CD14-positive monocyte (primary cell): ENCODE results near the gene HGFAC. TPM values are rescaled to one million over a fixed set of nuclear protein-coding genes. Genes with fewer than 3 reads are reported as not detected.

Experiments
- DNase-seq, 3 donors: peaks; one replicate each; pipeline ENCODE4 v3.0.0-alpha.2; 2011 to 2022
- H2AFZ ChIP-seq: 2 replicates; pipeline ENCODE4 v1.6.0; 2012; ENCODE audit warnings: mild to moderate bottlenecking, low read depth, low read length, inconsistent platforms; ENCODE audit not compliant: insufficient read depth, poor library complexity, severe bottlenecking
- H3K27ac ChIP-seq, 2 donors: 1 replicate in 1 of 2; 2 replicates in 1 of 2; pipeline ENCODE4 v1.5.1; 2012 to 2013; ENCODE audit warnings: low read length in 2 of 2, control low read depth in 1 of 2, inconsistent platforms in 1 of 2, low read depth in 1 of 2, mild to moderate bottlenecking in 1 of 2
- H3K27me3 ChIP-seq, 2 donors: one replicate each; pipeline versions ENCODE4 v1.6.0 to v1.6.1; 2011 to 2013; ENCODE audit warnings: low read length in 2 of 2; ENCODE audit not compliant: control insufficient read depth in 2 of 2, insufficient read depth in 2 of 2
- H3K36me3 ChIP-seq, 2 donors: replicated peaks in 1 of 2; 1 replicate in 1 of 2; 2 replicates in 1 of 2; pipeline versions ENCODE4 v1.5.1 to v1.6.1; 2012 to 2013; ENCODE audit warnings: low read length in 2 of 2, control low read depth in 1 of 2, inconsistent platforms in 1 of 2, mild to moderate bottlenecking in 1 of 2; ENCODE audit not compliant: insufficient read depth in 2 of 2, control insufficient read depth in 1 of 2
- H3K4me1 ChIP-seq, 2 donors: 1 replicate in 1 of 2; 2 replicates in 1 of 2; pipeline versions ENCODE4 v1.5.1 to v1.6.1; 2012 to 2013; ENCODE audit warnings: low read length in 2 of 2, control low read depth in 1 of 2, inconsistent platforms in 1 of 2, mild to moderate bottlenecking in 1 of 2, moderate library complexity in 1 of 2; ENCODE audit not compliant: insufficient read depth in 2 of 2, control insufficient read depth in 1 of 2
- H3K4me2 ChIP-seq: replicated peaks from 2 replicates; pipeline ENCODE3; 2012; ENCODE audit warnings: low read length, moderate library complexity, mild to moderate bottlenecking; ENCODE audit not compliant: poor library complexity, severe bottlenecking; ENCODE audit errors: extremely low read depth
- H3K4me3 ChIP-seq, 3 experiments: fragments of 200-600 bp in 1 of 3; sonication (generic) in 1 of 3; replicated peaks in 1 of 3; 1 replicate in 2 of 3; 2 replicates in 1 of 3; pipeline ENCODE4 v1.5.1; 2011 to 2013; ENCODE audit warnings: low read length in 3 of 3, mild to moderate bottlenecking in 3 of 3, control low read depth in 2 of 3, low read depth in 2 of 3, inconsistent platforms in 1 of 3, moderate library complexity in 1 of 3
- H3K79me2 ChIP-seq: 2 replicates; pipeline ENCODE4 v1.6.0; 2012; ENCODE audit warnings: mild to moderate bottlenecking, control low read depth, inconsistent platforms, low read length, moderate library complexity; ENCODE audit not compliant: insufficient read depth
- H3K9ac ChIP-seq: 2 replicates; pipeline ENCODE4 v1.6.0; 2017; ENCODE audit warnings: low read length, mild to moderate bottlenecking; ENCODE audit not compliant: insufficient read depth, poor library complexity, severe bottlenecking
- H3K9me3 ChIP-seq, 2 donors: replicated peaks in 1 of 2; 1 replicate in 1 of 2; 2 replicates in 1 of 2; pipeline versions ENCODE4 v1.5.1 to v1.6.1; 2012 to 2013; ENCODE audit warnings: low read length in 2 of 2, control low read depth in 1 of 2; ENCODE audit not compliant: control insufficient read depth in 1 of 2, insufficient read depth in 1 of 2
- H4K20me1 ChIP-seq: 2 replicates; pipeline ENCODE4 v1.6.0; 2012; ENCODE audit warnings: mild to moderate bottlenecking, low read length, control low read depth, moderate library complexity; ENCODE audit not compliant: insufficient read depth
- H3K27ac Mint-ChIP-seq, 7 donors: one replicate each; pipeline ENCODE4 v1.8.0; 2020; ENCODE audit warnings: mild to moderate bottlenecking in 7 of 7, mixed read lengths in 7 of 7, moderate library complexity in 6 of 7, inconsistent platforms in 2 of 7
- H3K27me3 Mint-ChIP-seq, 3 donors: one replicate each; pipeline ENCODE4 v1.8.0; 2021 to 2022; ENCODE audit warnings: low read depth in 3 of 3, mild to moderate bottlenecking in 3 of 3, mixed read lengths in 3 of 3, moderate library complexity in 3 of 3, inconsistent platforms in 1 of 3
- H3K36me3 Mint-ChIP-seq, 2 donors: one replicate each; pipeline ENCODE4 v1.8.0; 2020; ENCODE audit warnings: mixed read lengths in 2 of 2, inconsistent platforms in 1 of 2, mild to moderate bottlenecking in 1 of 2
- H3K4me1 Mint-ChIP-seq: one replicate; pipeline ENCODE4 v1.8.0; 2020; ENCODE audit warnings: mild to moderate bottlenecking, mixed read lengths
- H3K4me3 Mint-ChIP-seq, 2 donors: one replicate each; pipeline ENCODE4 v1.8.0; 2020; ENCODE audit warnings: mild to moderate bottlenecking in 2 of 2, mixed read lengths in 2 of 2, moderate library complexity in 1 of 2
- H3K9me3 Mint-ChIP-seq, 7 donors: one replicate each; pipeline ENCODE4 v1.8.0; 2020 to 2022; ENCODE audit warnings: mixed read lengths in 7 of 7, mild to moderate bottlenecking in 6 of 7, moderate library complexity in 6 of 7, inconsistent platforms in 2 of 7
- WGBS: methylation state at CpG from one replicate; pipeline ENCODE4 v1.1.5; 2013; ENCODE audit warnings: missing lambda C conversion rate; ENCODE audit not compliant: insufficient coverage; 5-methylcytosine and 5-hydroxymethylcytosine counted together
- intact Hi-C, 2 donors: fragments of 100-400 bp; cut with micrococcal nuclease; formaldehyde crosslinking; loops; one replicate each; pipeline versions ENCODE4 v1.15.0 to v1.15.1; 2023
- polyA plus RNA-seq, 3 donors: library from polyadenylated mRNA; depleted of rRNA in 1 of 3; unstranded in 2 of 3; stranded (reverse) in 1 of 3; fragments of 300-500 nt in 2 of 3; fragments of >200 nt in 1 of 3; fragmentation: Illumina TruSeq in 2 of 3; gene quantifications; 1 replicate in 2 of 3; 2 replicates in 1 of 3; pipeline ENCODE4 v1.2.3, GENCODE V29; 2012 to 2021
- TF ChIP-seq, protein P1 (sequence below): fragments of 200-600 bp; IDR thresholded peaks from one replicate; pipeline ENCODE4 v1.8.0; 2022; ENCODE audit warnings: antibody characterized with exemption, mild to moderate bottlenecking

Gene HGFAC
- polyA plus RNA-seq, 3 donors: 0.17 TPM; not detected in 2

GRCh38 chr4:3469386-3470243, 27.8 kb downstream of the HGFAC start:
- TF ChIP-seq, protein P1, sequence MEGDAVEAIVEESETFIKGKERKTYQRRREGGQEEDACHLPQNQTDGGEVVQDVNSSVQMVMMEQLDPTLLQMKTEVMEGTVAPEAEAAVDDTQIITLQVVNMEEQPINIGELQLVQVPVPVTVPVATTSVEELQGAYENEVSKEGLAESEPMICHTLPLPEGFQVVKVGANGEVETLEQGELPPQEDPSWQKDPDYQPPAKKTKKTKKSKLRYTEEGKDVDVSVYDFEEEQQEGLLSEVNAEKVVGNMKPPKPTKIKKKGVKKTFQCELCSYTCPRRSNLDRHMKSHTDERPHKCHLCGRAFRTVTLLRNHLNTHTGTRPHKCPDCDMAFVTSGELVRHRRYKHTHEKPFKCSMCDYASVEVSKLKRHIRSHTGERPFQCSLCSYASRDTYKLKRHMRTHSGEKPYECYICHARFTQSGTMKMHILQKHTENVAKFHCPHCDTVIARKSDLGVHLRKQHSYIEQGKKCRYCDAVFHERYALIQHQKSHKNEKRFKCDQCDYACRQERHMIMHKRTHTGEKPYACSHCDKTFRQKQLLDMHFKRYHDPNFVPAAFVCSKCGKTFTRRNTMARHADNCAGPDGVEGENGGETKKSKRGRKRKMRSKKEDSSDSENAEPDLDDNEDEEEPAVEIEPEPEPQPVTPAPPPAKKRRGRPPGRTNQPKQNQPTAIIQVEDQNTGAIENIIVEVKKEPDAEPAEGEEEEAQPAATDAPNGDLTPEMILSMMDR: no peak
- H3K4me1 Mint-ChIP-seq: no peaks in the 10 kb centered on the region
- WGBS: 90% methylated on average over 28 of the region's 31 CpGs
- Histone ChIP-seq H3K36me3 (no peaks in the 10 kb centered on the region), H2AFZ (no peak overlapping the region), H3K4me1 (no peaks in the 10 kb centered on the region), H3K27ac (no peak overlapping the region), H3K79me2 (no peaks in the 10 kb centered on the region), H3K4me3 (no peak overlapping the region), H3K9me3 (peaks cover 6 to 10% of the 10 kb centered on the region in 2 donors), H3K9ac (no peak overlapping the region), H4K20me1 (no peaks in the 10 kb centered on the region), H3K4me2 (no peak overlapping the region), H3K27me3 (peaks cover 0 to 2% of the 10 kb centered on the region in 2 donors)
- no peak overlapping the region for H3K4me3 Mint-ChIP-seq
- no peak for DNase-seq
- no peaks in the 10 kb centered on the region for H3K36me3 Mint-ChIP-seq
- peaks cover 3 to 14% (median 14%) of the 10 kb centered on the region in 3 donors for H3K27me3 Mint-ChIP-seq
- H3K9me3 Mint-ChIP-seq: peaks cover 0 to 2% (median 0%) of the 10 kb centered on the region in 7 donors
- no peak overlapping the region for H3K27ac Mint-ChIP-seq
- intact Hi-C loops: no loop called here

GRCh38 chr4:3470244-3471097, 28.7 kb downstream of the HGFAC start:
- Histone ChIP-seq H3K4me1 (no peaks in the 10 kb centered on the region), H3K4me3 (no peak overlapping the region), H3K79me2 (no peaks in the 10 kb centered on the region), H3K27me3 (no peaks in the 10 kb centered on the region), H4K20me1 (no peaks in the 10 kb centered on the region), H3K4me2 (no peak overlapping the region), H3K9me3 (peaks cover 6 to 10% of the 10 kb centered on the region in 2 donors), H3K9ac (no peak overlapping the region), H3K27ac (no peak overlapping the region), H3K36me3 (no peaks in the 10 kb centered on the region), H2AFZ (no peak overlapping the region)
- intact Hi-C loops: no loop called here
- Mint-ChIP-seq H3K4me3 (no peak overlapping the region), H3K36me3 (no peaks in the 10 kb centered on the region), H3K27ac (peak overlapping the region in 1 of 7 donors; percentile 52), H3K9me3 (peaks cover 0 to 2% (median 0%) of the 10 kb centered on the region in 7 donors), H3K27me3 (peaks cover 0 to 11% (median 8%) of the 10 kb centered on the region in 3 donors), H3K4me1 (no peaks in the 10 kb centered on the region)
- 93% methylated on average over 22 of the region's 25 CpGs for WGBS
- TF ChIP-seq, protein P1: no peak
- DNase-seq: no peak
